Vagina (tissue), 2 donors: ENCODE data around the gene RNU6-1. TPM values are rescaled to one million over a fixed set of nuclear protein-coding genes. Genes with fewer than 3 reads are reported as not detected.

Experiments used
- DNase-seq, 2 donors: peaks; one replicate each; pipeline ENCODE4 v3.0.0-alpha.2; 2017; ENCODE audit errors: extremely low spot score in 2 of 2
- H3K27ac ChIP-seq: fragments of 200-600 bp; sonication (generic); one replicate; pipeline ENCODE4 v1.5.1; 2019
- H3K27me3 ChIP-seq: fragments of 200-600 bp; sonication (generic); one replicate; pipeline ENCODE4 v1.5.1; 2019
- H3K36me3 ChIP-seq, 2 donors: fragments of 200-600 bp; sonication (generic); one replicate each; pipeline ENCODE4 v1.5.1; 2017 to 2019
- H3K4me1 ChIP-seq: fragments of 200-600 bp; sonication (generic); one replicate; pipeline ENCODE4 v1.5.1; 2019
- H3K4me3 ChIP-seq, 2 donors: fragments of 200-600 bp; sonication (generic); 1 replicate in 1 of 2; 2 replicates in 1 of 2; pipeline ENCODE4 v1.5.1; 2016 to 2019
- H3K9me3 ChIP-seq: fragments of 200-600 bp; sonication (generic); one replicate; pipeline ENCODE4 v1.5.1; 2019
- POLR2A ChIP-seq, 2 donors: fragments of 450-650 bp; IDR thresholded peaks; one replicate each; pipeline ENCODE4 v1.6.1; 2017; ENCODE audit warnings: antibody characterized with exemption in 2 of 2, mild to moderate bottlenecking in 2 of 2, moderate library complexity in 2 of 2
- POLR2AphosphoS5 ChIP-seq, 2 donors: sonication (generic); formaldehyde crosslinking; IDR thresholded peaks; one replicate each; pipeline ENCODE4 v1.9.0; 2017; ENCODE audit warnings: antibody characterized with exemption in 2 of 2, mild to moderate bottlenecking in 2 of 2, low read depth in 1 of 2; ENCODE audit not compliant: insufficient read depth in 1 of 2
- intact Hi-C: fragments of 100-400 bp; cut with DNase I; formaldehyde crosslinking; loops from one replicate; pipeline ENCODE4 v1.15.1; 2023
- total RNA-seq: library from RNA; depleted of rRNA; stranded (reverse); fragments of >200 nt; gene quantifications from one replicate; pipeline ENCODE4 v1.2.3, GENCODE V29; 2016
- TF ChIP-seq, protein P1 (sequence below), 3 experiments: fragments of 450-650 bp in 2 of 3; fragments of 200-600 bp in 1 of 3; sonication (generic) in 1 of 3; IDR thresholded peaks; one replicate each; pipeline ENCODE4 v1.5.1; 2017 to 2019; ENCODE audit warnings: antibody characterized with exemption in 3 of 3, mild to moderate bottlenecking in 2 of 3, moderate library complexity in 2 of 3

Gene RNU6-1
- total RNA-seq, 1 donor from 2014 or later, result not detected

DNA sequence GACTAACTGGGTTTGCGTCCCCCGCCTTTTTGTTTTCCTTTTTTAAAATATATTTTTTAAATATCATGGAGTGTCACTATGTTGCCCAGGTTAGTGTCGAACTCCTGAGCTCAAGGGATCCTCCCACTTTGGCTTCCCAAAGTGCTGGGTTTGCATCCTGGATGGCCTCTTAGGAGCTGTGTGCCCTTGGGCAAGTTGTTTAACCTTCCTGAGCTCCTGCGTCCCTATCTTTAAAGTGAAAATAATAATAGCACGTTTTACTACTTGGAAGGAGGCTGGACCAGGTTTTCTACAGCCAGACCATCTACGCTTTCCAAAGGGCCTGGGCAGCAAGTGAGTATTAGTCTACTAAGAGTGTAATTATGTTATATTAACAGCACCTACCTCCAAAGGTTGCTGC is 44.2 kb upstream of the RNU6-1 start:
- H3K4me1 ChIP-seq, result peaks cover 28% of the 10 kb centered on the region
- TF ChIP-seq POLR2A (IDR thresholded peaks at IDR 0.05) (no peak), POLR2AphosphoS5 (IDR thresholded peaks at IDR 0.05; ENCODE audit: insufficient read depth in 1 of 2, low read depth in 1 of 2) (no peak)
- TF ChIP-seq, protein P1, sequence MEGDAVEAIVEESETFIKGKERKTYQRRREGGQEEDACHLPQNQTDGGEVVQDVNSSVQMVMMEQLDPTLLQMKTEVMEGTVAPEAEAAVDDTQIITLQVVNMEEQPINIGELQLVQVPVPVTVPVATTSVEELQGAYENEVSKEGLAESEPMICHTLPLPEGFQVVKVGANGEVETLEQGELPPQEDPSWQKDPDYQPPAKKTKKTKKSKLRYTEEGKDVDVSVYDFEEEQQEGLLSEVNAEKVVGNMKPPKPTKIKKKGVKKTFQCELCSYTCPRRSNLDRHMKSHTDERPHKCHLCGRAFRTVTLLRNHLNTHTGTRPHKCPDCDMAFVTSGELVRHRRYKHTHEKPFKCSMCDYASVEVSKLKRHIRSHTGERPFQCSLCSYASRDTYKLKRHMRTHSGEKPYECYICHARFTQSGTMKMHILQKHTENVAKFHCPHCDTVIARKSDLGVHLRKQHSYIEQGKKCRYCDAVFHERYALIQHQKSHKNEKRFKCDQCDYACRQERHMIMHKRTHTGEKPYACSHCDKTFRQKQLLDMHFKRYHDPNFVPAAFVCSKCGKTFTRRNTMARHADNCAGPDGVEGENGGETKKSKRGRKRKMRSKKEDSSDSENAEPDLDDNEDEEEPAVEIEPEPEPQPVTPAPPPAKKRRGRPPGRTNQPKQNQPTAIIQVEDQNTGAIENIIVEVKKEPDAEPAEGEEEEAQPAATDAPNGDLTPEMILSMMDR (IDR thresholded peaks at IDR 0.05), result no peak
- no peaks in the 10 kb centered on the region for H3K27me3 ChIP-seq
- H3K9me3 ChIP-seq, result no peaks in the 10 kb centered on the region
- peak overlapping the region; percentile 50 for H3K4me3 ChIP-seq
- H3K27ac ChIP-seq, result peak overlapping the region; percentile 81
- no peak for DNase-seq
- H3K36me3 ChIP-seq, result no peaks in the 10 kb centered on the region
- intact Hi-C loops, result no loop called here

DNA sequence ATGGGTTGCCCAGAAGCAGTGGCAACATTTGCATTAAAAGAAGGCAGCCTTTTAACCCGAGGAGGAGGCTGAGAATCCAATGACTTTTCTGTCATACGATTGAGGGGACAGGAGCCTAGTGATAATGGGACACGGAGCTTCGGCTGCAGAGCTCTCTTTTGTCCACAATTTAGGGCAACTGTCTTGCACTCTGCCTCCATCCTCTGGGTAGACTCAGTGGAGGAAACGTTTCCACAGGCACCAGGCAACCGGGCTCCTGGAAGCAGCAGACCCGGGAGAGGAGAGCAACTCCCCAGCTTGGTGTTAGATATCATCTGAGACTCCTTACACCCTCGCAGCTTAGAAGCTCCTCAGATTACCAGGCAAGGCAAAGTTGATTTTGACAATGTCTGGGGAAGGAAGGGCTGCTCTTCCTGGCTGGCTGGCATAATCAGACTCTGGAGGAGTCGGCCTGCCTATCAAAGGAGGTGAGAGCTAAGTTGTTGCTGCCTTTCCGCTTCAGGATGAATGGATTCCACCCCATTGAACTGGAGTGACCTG is 43.5 kb upstream of the RNU6-1 start:
- H3K36me3 ChIP-seq, result no peaks in the 10 kb centered on the region
- no peak for TF ChIP-seq POLR2A (IDR thresholded peaks at IDR 0.05)
- H3K27ac ChIP-seq, result peak overlapping the region; percentile 81
- intact Hi-C loops, result no loop called here
- H3K4me1 ChIP-seq, result peaks cover 28% of the 10 kb centered on the region
- H3K27me3 ChIP-seq, result no peaks in the 10 kb centered on the region
- no peaks in the 10 kb centered on the region for H3K9me3 ChIP-seq
- DNase-seq, result no peak
- no peak overlapping the region for H3K4me3 ChIP-seq

GRCh38 chr15:67882487-67883233 is 42.8 kb upstream of the RNU6-1 start:
- H3K4me3 ChIP-seq, result no peak overlapping the region
- peak overlapping the region; percentile 81 for H3K27ac ChIP-seq
- no peaks in the 10 kb centered on the region for H3K9me3 ChIP-seq
- intact Hi-C loops, result no loop called here
- TF ChIP-seq, protein P1 (IDR thresholded peaks at IDR 0.05), result no peak
- no peak for TF ChIP-seq POLR2A (IDR thresholded peaks at IDR 0.05)
- TF ChIP-seq POLR2AphosphoS5 (IDR thresholded peaks at IDR 0.05; ENCODE audit: insufficient read depth in 1 of 2, low read depth in 1 of 2), result no peak
- no peak for DNase-seq
- no peaks in the 10 kb centered on the region for H3K36me3 ChIP-seq
- no peaks in the 10 kb centered on the region for H3K27me3 ChIP-seq
- peaks cover 28% of the 10 kb centered on the region for H3K4me1 ChIP-seq

- peaks cover 28% of the 10 kb centered on the region for H3K4me1 ChIP-seq
These were observed 40.9 kb upstream of the RNU6-1 start for GRCh38 chr15:67880651-67881182.

DNA sequence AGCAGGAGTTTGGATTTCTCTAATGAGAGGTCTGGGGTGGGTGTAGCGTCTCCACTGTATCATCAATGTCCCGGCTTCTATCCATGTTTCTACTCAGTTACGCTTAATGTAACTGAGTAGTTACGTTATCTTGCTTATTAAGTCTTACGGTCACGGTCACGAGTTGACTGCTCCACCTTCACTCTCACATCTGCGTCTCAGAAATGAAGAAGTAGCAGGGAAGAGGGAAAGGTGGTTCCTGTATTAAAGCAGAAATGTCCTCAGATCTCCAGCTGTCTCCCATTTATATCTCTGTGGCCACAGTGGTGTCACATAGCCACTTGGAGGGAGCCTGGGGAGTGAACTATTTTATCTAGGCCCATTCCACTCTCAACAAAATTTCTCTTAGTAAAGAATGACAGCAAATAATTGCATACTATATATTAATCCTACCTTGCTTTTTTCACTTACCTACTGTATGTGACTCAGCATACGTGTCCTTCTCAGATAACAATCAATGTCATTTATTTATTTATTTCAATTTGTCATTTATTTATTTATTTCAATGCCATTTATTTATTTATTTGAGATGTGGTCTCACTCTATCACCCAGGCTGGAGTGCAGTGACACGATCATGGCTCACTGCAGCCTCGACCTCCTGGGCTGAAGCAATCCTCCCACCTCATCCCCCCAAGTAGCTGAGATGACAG is 39.7 kb upstream of the RNU6-1 start:
- intact Hi-C loops, result no loop called here
- DNase-seq, result no peak
- peaks cover 19% of the 10 kb centered on the region for H3K4me1 ChIP-seq

More at GRCh38 chr15:67880651-67881182, 40.9 kb upstream of the RNU6-1 start:
- Histone ChIP-seq H3K27ac (no peak overlapping the region), H3K9me3 (no peaks in the 10 kb centered on the region), H3K36me3 (no peaks in the 10 kb centered on the region), H3K27me3 (no peaks in the 10 kb centered on the region), H3K4me3 (no peak overlapping the region)
- intact Hi-C loops, result no loop called here
- TF ChIP-seq POLR2AphosphoS5 (IDR thresholded peaks at IDR 0.05; ENCODE audit: insufficient read depth in 1 of 2, low read depth in 1 of 2) (no peak), POLR2A (IDR thresholded peaks at IDR 0.05) (no peak)
- no peak for DNase-seq

More for the DNA sequence above, 39.7 kb upstream of the RNU6-1 start:
- Histone ChIP-seq H3K27me3 (no peaks in the 10 kb centered on the region), H3K4me3 (no peak overlapping the region), H3K36me3 (no peaks in the 10 kb centered on the region), H3K27ac (no peak overlapping the region), H3K9me3 (no peaks in the 10 kb centered on the region)
- TF ChIP-seq, protein P1 (IDR thresholded peaks at IDR 0.05), result no peak
- TF ChIP-seq POLR2A (IDR thresholded peaks at IDR 0.05), result no peak
- no peak for TF ChIP-seq POLR2AphosphoS5 (IDR thresholded peaks at IDR 0.05; ENCODE audit: insufficient read depth in 1 of 2, low read depth in 1 of 2)
